ENCODE data around the gene HAAO. TPM values are rescaled to one million over a fixed set of nuclear protein-coding genes. Genes with fewer than 3 reads are reported as not detected.
A peak's percentile ranks its signal among the peaks of the same experiment; 100 is the strongest.

Gene HAAO
- total and polyA plus RNA-seq, 2 experiments from 2014 or later: 2.6 to 3.2 TPM

GRCh38 chr2:42810971-42811811, 18.8 kb upstream of the HAAO start (continued):
- TF ChIP-seq ZNF462 (CRISPR knock-in tag; IDR thresholded peaks at IDR 0.05) (no peak), ZNF331 (CRISPR knock-in tag; IDR thresholded peaks at IDR 0.05; ENCODE audit: low read depth) (no peak), REST (IDR thresholded peaks at IDR 0.05; ENCODE audit: unreplicated experiment) (no peak), POLR2AphosphoS5 (IDR thresholded peaks at IDR 0.05; ENCODE audit: low read depth) (peak; percentile 47), CREB1 (CRISPR knock-in tag; IDR thresholded peaks at IDR 0.05; ENCODE audit: low read depth) (peak; percentile 58), EZH2phosphoT487 (IDR thresholded peaks at IDR 0.05; ENCODE audit: unreplicated experiment) (no peak), JUNB (IDR thresholded peaks at IDR 0.05; ENCODE audit: unreplicated experiment) (no peak), NANOG (IDR thresholded peaks at IDR 0.05; ENCODE audit: borderline replicate concordance) (no peak)
